Forelimb muscle (tissue), 1 donor: ENCODE results near the gene ECM2. TPM values are rescaled to one million over a fixed set of nuclear protein-coding genes. Genes with fewer than 3 reads are reported as not detected.

Experiments used
- DNase-seq: peaks from one replicate; pipeline ENCODE4 v3.0.0-alpha.2; 2013; ENCODE audit warnings: low read depth
- polyA plus RNA-seq: library from polyadenylated mRNA; unstranded; fragments of 120-200 nt; gene quantifications from one replicate; pipeline ENCODE4 v1.2.1, GENCODE V29; 2013; ENCODE audit not compliant: insufficient read length

ECM2 gene
- polyA plus RNA-seq, 1 donor: 26.4 TPM

DNA sequence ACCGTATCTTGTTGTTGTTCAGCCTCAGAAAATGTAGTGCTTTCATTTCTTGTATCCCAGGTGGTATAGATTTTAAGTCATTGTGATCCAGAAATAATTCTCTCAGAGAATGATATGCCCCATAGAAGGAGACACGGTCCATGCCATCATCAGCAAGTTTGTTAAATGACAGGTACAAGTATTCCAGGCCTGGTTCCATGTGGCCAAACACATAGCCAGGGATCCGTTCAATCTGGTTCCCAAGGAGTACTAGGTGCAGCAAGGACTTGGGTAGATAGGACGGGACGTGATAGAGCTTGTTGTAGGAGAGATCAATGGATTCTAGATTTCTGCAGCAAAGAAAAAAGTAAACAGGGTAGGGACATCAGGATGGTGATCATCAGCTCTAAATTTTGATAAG, 35.1 kb downstream of the ECM2 start:
- no peak for DNase-seq

DNA sequence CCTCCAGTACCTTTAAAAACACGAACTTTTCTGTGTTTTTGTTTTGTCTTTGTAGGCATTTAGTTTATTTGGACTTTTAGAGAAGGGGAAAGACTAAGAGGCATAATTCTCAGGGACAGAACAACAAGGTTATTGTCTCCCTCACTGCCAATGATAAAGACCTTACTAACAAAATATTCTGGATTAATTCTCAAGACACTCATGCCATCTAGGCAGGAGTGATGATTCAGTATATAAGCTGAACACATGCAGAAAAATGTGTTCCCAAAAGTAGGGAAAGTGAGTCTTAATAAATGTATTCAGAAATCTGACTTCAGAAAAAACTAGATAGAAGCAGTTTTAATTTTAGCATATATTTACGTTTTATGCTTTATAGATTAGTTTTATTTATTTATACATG, 36.1 kb downstream of the ECM2 start:
- DNase-seq: no peak

DNA sequence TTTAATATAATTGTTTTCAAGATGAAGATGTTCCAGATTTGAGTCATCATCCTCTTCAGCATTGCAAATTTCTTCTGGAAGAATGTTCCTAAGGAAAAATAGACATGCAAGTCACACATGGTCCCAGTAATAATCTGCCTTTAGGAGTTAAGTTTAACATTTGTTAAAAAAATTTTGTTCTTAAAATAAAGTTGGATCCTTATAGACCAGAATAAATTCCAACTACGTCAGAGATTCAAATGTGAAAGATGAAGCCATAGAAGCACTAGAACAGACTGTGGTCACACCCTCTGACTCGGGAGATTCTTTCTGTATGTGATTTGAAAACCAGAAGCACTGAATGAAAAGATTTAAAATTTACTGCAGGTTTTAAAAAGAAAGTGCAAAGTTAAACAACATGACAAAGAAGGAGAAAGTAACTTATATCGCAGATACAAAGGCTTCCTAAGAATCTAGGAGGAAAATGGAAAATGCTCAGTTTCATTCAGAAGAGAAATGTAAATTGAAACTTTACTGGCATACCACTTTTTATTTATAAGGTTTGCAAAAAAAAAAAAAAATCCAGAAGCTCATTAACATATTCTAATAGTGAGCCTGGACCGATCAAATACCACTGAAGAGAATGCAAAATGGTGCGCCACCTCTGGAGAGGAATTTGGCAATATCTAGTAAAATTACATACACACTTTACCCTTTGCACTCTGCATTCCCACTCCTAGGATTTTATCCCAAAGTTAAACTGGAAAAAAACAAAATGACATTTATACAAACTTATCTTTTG, 39.2 kb downstream of the ECM2 start:
- DNase-seq: no peak

DNA sequence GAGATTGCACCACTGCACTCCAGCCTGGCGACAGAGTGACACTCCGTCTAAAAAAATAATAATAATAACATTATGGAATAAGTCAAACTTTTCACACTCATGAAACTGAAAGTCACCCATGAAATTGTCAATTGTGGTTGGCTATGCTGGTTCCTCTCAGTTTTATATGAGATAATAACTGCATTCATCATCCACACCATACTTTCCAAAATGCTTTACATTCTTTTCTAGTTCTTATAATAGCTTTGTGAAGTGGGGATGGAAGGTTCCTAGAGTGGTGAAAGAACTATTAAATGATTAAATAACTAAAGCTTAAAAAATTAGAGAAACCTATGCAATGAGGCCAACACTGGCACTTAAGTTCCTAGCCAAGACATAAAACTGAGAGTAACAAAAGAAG, 40.9 kb downstream of the ECM2 start:
- no peak for DNase-seq

DNA sequence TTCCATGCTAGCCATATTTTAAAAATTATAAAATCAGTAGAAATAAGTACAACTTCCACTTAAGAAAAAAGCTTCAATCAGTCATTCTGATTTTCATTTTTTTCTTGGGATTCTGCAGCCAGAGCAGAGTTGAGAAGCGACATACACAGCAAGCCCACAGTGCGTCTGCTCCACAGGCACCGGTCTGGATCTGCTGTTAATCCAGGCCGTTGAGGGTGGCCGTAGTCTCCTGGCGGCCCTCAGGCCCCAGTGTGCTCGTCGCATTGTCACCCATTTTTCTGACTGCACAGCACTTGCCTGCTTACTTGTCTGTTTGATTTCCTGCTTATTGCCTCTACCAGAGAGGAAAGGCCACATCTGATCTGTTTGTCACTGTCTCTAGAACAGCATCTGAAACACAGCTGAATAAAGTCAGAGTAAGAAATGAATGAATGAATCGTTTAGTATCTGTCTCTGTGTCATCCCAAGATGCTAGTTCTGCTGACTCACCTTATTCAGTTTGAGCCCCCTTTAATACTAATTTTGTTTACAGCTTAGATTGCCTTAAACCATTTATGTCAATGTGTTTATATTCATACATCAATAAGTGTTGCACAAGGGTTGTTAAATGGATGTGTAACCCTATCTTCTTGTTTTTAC, 41.9 kb downstream of the ECM2 start:
- no peak for DNase-seq

DNA sequence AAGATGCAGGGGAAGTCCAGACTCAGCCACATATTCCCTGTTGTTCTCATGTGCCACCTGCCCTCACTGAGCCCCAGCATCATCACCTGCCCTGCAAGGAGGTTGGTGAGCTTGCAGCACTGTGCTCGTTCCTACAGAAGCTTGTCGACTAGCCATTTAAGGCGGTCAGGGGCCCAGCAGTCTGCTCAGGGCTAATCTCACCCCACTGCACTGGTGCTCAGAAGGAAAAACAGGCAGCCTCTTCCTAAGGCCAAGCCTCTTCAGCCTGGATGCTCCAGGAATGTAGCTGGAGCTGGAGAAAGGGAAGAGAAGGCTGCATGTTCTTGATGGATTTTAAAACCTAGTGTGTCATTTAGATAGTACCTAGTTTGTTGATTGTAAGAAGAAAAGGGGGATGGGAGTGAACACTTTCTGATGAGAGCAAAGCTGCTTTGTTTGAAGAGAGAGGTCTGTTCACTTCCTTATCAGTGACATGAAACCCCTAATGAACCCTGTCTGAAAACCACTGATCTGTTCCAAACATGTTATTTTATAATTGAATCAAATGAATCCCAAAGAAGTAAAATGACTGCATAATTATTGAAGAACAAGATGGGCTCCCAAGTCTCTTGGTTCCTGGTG, 42.9 kb downstream of the ECM2 start:
- DNase-seq: no peak

DNA sequence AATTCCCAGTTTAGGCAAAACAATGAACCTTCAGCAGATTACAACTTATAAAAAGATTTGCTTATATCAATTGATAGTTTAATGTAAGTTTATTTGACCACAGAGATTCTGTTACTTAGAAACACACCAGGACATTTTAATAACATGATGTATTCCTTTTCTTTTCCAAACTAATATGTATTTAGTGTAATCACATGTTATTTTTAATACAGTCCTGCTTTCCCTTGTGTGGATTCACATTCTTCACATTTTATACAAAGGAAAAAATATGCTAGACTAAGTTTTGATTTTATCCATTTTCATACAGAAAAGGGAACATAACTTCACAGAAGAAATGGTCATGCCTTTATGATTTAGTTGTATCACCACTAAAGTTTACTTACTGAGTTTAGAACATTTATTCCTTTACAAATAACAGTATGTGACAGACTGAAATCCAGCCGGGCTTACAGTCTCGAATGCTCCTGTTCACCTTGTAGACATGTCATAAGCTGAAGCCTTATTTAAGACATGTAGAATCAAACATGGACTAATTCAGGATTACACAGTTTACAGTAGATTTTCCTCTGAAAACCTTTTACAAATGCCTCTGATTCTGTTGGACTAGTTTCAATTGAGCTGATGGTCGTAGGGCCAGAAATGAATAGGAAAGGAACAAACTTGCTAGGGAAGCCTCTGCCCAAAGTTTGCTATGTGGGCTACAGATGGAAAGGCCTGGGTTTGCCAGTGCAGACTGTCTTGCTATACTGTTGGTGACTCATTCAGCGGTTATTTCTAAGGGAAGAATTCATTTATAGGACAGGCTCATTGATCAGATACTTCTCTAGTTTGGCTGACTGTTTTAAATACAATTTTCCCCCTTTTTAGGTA, 46.9 kb downstream of the ECM2 start:
- DNase-seq: no peak

DNA sequence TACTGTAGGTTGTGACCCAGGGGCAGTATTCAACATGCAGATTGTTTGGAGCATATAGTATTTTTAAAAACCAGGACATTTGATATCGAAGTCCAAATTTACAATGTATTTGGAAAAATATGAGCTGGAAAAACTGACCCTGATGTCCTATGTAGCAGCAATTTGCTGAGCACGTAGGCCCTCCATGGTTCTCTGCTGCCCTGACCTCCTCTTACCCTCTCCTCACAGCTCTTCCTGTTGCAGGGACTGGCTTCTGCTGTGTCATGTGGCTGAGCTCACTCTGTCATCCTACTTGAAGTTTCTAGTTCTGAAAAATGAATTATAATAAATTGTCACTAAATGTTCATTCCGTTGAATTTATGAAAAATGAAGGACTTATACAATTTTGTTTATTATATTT, 49.4 kb downstream of the ECM2 start:
- no peak for DNase-seq

DNA sequence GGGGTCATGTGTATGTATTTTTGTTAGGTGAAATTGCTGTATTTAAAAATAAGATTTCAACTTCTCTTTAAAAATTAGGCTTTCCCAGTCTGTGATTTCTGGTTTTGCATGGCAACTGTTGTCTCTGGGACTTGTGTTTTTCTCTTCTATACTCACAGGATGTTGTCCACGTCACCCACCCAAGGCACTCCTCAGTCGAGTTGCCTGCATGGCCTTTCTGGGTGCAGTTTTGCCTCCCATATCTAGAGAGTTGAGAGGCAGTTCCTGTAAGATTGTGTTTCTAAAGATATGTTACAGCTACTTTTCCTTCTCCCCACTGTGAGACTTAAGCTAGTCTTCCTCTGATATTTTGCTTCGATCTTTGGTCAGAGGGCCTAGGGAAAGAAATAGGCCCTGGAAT, 51.2 kb downstream of the ECM2 start:
- DNase-seq: no peak

DNA sequence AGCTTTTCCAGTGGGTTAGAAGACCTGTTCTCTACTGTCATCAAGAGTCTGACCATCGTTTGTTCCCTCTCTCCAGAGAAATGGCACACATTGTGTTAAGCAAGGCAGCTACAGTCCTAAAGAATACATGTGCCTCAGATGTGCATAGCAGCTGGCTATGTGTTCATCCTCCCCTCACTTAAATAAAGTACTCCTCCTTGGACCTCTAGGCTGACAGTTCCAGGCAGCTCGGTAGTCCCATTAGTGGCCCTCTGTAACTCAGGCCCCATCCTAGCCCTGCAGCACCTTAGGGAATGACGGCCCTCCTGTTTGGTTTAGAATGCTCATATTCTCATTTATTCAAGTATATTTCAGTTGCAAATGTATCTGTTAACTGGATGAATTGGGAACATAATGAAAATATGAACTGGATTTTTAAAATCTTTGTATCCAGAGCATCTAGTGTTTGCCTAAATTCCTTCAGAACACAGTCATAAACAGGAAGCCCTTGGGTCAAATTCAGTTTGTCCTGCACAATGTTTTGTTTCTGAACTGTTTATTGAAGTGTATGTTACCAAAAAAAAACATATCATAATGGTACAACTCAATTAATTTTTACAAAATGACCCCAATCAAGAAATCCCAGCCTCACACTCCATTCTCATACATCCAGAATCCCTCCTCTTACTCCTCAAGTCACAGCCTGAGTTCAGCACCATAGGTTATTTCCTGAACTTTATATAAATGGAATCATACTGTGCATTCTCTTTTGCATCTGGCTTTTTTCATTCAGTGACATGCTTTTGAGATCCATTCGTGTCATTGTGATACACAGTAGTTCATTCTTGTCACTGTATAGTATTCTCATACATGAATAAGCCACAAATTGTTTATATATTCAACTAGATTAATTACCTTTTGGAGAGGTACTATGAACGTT, 51.9 kb downstream of the ECM2 start:
- DNase-seq: no peak

DNA sequence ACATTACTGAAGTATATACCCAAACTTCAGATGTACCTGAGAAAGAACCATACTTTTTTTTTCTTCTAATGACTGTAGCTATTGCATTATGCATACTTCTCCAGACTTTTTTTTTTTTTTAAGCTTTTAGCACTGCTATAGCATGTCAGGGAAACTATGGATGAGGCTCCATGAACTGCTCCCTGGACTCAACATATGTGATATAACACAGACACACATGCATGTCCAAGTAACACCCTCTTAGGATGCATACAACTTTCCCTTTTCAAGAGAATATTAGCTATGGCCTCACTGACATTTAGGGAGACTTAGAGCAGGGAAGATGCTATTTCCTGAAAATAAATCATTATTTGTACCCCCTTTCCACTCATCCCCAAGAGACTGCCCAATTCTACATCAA, 53.0 kb downstream of the ECM2 start:
- no peak for DNase-seq

DNA sequence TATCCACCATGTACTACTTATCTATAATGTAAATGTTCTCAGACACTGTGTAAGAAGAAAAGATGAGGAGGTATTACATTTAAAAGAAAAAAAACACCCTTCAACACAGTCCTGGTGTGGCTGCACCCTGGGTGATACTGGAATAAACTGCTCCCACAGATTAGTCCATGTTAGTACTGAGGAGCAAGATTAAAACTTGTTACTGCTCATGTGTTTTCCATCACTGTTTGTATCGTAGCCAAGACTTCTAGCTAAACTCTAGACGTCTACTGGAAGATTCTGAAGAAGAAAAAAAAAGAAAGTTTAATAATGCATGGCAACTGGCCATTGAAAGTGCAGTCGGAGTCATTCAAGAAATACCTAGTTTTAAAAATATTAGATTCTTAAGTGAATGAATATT, 53.5 kb downstream of the ECM2 start, which contains the start of gene ASPN:
ASPN (minus strand) TSS at position 178 of the 400 bp plus-strand sequence.
- peak; percentile 97 for DNase-seq

DNA sequence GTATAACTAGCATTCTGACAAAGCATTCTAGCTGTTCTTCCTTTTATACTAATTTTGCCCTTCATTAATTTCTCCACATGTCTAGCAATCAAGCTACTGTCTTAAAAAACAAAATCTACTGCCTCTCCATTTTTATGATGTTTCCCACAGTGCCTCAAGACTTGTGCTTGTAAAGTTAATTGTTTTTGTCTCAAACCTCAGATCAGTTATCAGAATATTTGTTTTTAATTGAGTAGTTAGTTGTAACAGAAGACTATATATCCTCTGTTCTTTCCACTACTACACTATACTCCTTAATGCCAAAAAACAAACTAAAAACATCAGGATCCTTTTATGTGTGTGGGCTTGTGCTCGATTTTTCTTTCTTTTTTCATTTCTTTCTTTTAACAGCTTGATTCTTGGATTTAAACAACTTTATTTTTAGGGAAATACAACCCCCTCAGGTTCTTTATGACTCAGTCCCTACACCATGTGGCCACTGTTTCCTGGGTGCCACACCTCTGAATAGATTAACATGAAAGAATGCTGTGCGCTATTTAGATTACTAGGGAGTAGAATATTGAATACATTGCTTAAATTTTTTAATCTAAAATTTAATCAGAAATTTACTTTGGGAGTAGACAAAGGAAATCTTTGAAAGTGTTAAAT, 54.7 kb downstream of the ECM2 start:
- no peak for DNase-seq

DNA sequence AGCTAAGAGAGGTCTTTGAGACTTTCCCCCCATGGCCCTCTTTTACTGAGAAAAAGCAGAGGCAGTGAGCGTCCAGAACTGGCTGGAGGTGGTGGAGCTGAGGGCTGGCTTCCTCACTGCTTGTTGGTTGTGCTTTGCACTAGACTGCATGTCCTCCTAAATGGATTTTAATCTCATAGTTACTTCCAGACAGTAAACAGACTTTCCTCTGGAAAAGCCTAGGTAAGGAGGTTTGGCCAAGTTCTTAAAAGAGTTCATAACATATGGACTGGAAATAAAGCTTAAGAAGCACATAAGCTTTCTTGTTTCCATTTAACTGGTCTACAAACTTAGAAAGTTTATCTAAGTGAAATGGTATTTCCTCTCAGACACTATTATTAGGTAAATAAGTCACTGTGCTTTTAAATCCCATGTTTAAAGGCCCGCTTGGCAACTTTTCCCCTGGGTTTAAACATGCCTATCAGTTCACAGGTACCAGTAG, 55.5 kb downstream of the ECM2 start:
- DNase-seq: no peak

DNA sequence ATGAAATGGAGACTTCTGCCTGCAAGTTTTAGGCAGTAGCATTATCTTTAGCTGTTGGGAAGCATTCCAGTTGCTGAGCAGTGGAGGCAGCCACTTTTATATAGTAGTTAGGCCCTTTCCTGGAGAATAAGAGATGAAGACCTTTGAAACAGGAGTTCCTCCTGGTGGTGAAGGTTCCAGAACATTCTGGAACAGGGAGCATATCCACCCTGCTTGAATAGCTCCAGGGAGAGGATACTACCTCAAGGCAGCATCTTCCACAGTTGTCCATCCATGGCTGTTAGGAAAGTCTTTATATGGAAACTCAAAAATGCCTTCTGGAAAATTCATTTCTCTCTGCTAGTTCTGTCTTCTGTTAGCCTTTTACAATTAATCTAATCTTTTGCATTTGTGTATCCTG, 56.4 kb downstream of the ECM2 start:
- no peak for DNase-seq

DNA sequence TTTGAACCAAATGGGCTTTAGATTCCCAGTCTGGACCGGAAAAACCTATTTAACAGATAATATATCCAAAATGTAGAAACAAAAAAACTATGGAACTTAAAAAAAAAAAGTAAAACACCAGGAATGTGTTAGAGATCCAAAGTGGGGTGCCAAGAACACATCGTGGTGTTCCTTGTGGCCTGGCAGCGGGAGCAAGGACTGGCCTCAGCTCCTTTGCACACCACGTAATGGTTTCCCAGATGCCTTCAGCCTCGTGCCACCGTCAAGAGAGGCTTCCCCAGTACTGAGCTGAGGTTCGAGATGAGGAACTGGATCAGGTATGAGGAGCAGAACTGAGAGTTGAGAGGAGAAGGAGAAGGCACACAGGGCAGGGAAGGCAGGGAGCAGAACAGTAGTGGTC, 57.0 kb downstream of the ECM2 start:
- DNase-seq: no peak

DNA sequence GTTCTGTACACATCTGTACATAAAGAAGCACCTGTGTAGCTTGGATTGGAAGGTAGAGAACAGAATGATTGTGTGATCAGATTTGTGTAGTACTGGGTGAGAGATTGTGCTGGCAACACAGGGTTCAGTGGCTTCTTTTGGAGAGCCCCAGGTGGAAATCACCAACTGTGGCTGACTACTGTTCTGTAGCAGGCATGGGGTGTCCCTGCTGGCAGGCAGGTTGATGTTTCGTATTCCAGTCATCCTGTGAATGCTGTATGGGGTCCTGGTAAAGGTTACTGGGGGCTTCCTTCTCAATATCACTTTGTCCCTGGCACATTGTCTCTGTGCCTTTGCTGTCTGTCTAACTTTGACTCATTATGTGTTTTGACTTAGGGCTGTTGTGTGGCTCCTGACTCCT, 58.8 kb downstream of the ECM2 start:
- no peak for DNase-seq

DNA sequence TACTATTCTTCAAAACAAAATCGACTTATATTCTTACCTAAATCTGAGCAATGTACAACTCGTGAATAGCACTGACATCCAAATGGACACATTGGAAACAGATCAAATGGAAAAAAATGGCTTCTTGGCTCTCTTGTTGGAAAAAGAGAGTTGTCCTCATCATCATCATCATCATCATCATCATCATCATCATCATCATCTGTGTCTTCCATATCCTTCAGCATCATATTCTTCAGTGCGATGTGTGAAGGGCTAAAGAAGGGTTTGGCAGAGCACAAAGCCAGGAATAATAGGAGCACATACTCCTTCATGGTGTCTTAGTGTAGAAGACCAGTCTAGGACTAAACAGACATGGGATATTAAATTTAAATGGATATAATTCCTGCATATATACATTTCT, 61.2 kb downstream of the ECM2 start:
- DNase-seq: no peak

DNA sequence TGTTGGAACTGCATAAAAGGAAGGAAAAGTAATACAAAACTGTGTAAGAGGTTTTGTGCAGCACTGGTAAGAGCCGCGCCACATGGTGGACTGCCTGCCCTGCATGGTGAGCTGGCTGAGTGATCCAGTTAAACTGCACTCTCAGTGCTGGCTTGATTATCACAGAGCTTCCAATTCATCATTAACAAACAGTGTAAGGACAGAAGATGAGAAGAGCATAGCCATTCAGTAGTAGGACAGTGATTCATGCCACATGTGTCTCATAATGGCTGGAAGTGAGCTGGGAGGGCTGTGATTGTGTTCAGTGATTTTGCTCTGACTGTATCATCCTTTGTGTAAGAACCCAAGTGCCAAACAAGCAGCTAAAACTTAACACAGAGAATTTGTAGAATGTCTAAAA, 67.6 kb downstream of the ECM2 start:
- no peak for DNase-seq

DNA sequence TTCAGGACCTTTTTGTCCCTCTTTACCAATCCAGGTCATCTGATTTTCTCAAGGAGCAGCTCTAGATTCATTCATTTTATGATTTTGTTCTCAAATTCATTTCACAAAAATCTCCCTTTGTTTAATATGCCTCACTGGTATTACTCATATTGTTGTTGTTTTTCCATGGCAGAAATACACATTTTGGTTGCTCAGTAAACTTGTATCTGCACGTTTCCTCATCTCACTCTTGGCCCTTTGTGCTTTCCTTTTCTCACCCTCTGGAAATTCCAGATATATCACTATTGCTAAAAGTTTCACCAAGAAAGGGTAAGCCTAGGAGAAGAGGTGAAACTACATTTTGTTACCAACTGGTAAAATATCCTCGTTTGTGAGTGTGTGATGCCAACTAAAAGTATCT, 68.3 kb downstream of the ECM2 start:
- DNase-seq: no peak
